Measurements from ENCODE around the gene MB.

MB gene

DNA sequence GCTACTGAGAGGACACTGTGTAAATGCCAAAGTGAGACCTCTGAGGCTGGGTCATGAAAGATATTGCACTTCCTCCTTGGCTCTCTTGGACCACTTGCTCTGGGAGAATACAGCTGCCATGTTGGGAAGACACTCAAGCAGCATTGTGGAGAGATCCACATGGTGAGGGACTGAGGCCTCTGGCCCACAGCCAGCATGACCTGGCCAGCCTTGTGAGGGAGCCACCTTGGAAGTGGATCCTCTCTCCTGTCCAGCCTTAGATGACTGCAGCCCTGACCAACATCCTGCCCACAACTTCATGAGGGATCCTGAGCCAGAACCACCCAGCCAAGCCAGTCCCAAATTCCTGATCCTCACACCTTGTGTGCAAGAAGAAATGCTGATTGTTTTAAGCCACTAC, 30.4 kb downstream of the MB start:
- Histone ChIP-seq H3K27ac (replicated peaks) (no peak overlapping the region), H3K4me3 (replicated peaks; ENCODE audit: insufficient read depth, low read length) (no peak overlapping the region), H3K27me3 (ENCODE audit: insufficient read depth, poor library complexity, severe bottlenecking) (no peaks in the 10 kb centered on the region)
- TF ChIP-seq, protein P1, sequence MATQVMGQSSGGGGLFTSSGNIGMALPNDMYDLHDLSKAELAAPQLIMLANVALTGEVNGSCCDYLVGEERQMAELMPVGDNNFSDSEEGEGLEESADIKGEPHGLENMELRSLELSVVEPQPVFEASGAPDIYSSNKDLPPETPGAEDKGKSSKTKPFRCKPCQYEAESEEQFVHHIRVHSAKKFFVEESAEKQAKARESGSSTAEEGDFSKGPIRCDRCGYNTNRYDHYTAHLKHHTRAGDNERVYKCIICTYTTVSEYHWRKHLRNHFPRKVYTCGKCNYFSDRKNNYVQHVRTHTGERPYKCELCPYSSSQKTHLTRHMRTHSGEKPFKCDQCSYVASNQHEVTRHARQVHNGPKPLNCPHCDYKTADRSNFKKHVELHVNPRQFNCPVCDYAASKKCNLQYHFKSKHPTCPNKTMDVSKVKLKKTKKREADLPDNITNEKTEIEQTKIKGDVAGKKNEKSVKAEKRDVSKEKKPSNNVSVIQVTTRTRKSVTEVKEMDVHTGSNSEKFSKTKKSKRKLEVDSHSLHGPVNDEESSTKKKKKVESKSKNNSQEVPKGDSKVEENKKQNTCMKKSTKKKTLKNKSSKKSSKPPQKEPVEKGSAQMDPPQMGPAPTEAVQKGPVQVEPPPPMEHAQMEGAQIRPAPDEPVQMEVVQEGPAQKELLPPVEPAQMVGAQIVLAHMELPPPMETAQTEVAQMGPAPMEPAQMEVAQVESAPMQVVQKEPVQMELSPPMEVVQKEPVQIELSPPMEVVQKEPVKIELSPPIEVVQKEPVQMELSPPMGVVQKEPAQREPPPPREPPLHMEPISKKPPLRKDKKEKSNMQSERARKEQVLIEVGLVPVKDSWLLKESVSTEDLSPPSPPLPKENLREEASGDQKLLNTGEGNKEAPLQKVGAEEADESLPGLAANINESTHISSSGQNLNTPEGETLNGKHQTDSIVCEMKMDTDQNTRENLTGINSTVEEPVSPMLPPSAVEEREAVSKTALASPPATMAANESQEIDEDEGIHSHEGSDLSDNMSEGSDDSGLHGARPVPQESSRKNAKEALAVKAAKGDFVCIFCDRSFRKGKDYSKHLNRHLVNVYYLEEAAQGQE (IDR thresholded peaks at IDR 0.05; ENCODE audit: insufficient replicate concordance, low read depth) = no peak
- 0 out of 2 replicates have a peak, but pooled peaks have one; percentile 4 for TF ChIP-seq SPI1 (IDR thresholded peaks at IDR 0.05; ENCODE audit: borderline replicate concordance, low read depth)
- DNase-seq (ENCODE audit: low read depth in 1 of 2, low spot score in 1 of 2) = no peak

DNA sequence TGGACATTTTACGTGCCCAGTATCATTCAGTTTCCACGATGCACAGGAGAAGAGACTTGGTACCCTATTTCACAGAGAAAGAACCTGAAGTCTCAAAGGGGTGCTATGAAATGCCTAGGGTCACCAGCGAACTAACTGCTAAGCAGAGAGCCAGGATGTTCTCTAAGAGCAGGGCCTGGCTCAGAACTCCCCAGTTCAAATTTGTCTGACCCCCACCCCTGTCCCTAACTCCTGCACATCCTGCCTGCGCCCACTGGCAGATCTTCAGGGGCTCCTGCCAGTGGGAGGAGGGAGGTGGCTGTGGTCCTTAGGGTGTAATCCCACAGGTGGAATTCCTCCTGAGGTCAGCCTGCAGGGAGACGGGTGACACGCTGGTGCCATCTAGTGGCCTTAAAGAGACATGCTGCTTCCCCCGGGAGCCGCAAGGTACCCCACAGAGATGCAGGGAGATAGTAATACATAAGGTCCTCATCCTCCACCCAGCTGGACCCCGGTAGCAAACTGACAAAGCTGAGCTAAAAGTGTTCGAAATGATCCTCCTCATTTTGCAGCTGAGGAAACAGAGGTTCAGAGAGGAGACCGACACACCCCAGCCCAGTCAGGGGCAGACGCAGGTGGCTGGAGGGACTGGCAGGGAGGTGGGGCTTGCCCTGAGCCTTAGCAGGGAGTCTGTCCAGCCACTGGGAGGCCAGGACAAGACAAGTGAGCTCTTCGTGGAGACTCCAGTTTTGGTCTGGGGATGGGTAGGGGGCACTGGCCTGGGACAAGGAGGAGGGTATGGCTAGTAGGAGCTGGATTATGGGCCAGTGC, 34.1 kb downstream of the MB start:
- TF ChIP-seq GABPA (IDR thresholded peaks at IDR 0.05; ENCODE audit: low read depth) = no peak
- TF ChIP-seq, protein P2, sequence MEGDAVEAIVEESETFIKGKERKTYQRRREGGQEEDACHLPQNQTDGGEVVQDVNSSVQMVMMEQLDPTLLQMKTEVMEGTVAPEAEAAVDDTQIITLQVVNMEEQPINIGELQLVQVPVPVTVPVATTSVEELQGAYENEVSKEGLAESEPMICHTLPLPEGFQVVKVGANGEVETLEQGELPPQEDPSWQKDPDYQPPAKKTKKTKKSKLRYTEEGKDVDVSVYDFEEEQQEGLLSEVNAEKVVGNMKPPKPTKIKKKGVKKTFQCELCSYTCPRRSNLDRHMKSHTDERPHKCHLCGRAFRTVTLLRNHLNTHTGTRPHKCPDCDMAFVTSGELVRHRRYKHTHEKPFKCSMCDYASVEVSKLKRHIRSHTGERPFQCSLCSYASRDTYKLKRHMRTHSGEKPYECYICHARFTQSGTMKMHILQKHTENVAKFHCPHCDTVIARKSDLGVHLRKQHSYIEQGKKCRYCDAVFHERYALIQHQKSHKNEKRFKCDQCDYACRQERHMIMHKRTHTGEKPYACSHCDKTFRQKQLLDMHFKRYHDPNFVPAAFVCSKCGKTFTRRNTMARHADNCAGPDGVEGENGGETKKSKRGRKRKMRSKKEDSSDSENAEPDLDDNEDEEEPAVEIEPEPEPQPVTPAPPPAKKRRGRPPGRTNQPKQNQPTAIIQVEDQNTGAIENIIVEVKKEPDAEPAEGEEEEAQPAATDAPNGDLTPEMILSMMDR (IDR thresholded peaks at IDR 0.05; ENCODE audit: insufficient read depth, low read length) = peak; percentile 89
- Histone ChIP-seq H3K4me3 (replicated peaks; ENCODE audit: insufficient read depth, low read length) (no peak overlapping the region), H3K27ac (replicated peaks) (no peak overlapping the region), H3K27me3 (ENCODE audit: insufficient read depth, poor library complexity, severe bottlenecking) (no peaks in the 10 kb centered on the region)
- DNase-seq (ENCODE audit: low read depth in 1 of 2, low spot score in 1 of 2) = peak; percentile 43 to 53

DNA sequence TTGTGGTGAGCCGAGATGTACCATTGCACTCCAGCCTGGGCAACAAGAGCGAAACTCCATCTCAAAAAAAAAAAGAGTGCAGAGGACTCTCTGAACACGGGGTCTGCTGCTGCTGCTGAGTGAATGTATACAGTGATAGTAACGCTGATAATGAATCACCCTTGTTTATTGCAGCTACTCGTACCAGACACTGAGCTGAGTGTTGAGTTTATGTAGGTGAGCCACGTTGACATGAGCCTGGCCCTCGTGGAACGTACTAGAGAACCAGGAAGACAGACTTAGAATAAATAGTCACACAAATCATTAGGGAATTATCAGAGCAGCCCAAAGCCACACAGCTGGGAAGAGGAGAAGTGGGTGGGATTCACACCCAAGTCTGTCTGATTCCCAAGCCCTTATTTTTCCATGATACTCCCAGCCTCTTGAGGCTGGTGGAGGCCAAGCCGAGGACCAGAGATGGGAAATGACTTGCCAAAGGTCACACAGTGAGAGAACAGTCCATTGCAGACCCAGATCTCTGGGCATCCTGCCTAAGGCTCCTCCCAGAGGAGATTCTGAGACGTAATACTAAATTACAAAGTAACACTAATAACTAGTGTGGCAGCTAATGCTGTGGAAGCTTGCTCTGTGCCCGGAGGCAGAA, 34.8 kb downstream of the MB start:
- TF ChIP-seq SPI1 (IDR thresholded peaks at IDR 0.05; ENCODE audit: borderline replicate concordance, low read depth) (no peak), GABPA (IDR thresholded peaks at IDR 0.05; ENCODE audit: low read depth) (no peak), POLR2AphosphoS5 (IDR thresholded peaks at IDR 0.05; ENCODE audit: low read depth) (no peak)
- TF ChIP-seq, protein P1 (IDR thresholded peaks at IDR 0.05; ENCODE audit: insufficient replicate concordance, low read depth) = no peak
- TF ChIP-seq, protein P2 (IDR thresholded peaks at IDR 0.05; ENCODE audit: insufficient read depth, low read length) = no peak
- H3K4me3 ChIP-seq (replicated peaks; ENCODE audit: insufficient read depth, low read length) = no peak overlapping the region
- no peak overlapping the region for H3K27ac ChIP-seq (replicated peaks)
- DNase-seq (ENCODE audit: low read depth in 1 of 2, low spot score in 1 of 2) = no peak
- H3K27me3 ChIP-seq (ENCODE audit: insufficient read depth, poor library complexity, severe bottlenecking) = no peaks in the 10 kb centered on the region

DNA sequence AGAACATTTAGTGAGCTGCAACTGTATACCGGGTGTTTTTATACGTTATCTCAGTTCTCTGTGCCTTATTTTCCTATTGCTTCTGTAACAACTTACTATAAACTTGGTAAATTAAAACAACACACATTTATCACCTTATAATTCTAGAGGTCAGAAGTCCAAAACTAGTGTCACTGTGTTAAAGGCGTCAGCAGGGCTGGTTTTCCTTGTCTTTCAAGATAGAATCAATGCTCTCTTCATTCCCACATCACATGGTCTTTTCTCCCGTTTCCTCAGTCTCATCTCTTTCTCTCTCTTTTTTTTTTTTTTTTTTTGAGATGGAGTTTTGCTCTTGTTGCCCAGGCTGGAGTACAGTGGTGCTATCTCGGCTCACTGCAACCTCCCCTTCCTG, 36.1 kb downstream of the MB start:
- Histone ChIP-seq H3K4me3 (replicated peaks; ENCODE audit: insufficient read depth, low read length) (no peak overlapping the region), H3K27ac (replicated peaks) (no peak overlapping the region), H3K27me3 (ENCODE audit: insufficient read depth, poor library complexity, severe bottlenecking) (no peaks in the 10 kb centered on the region)
- TF ChIP-seq, protein P1 (IDR thresholded peaks at IDR 0.05; ENCODE audit: insufficient replicate concordance, low read depth) = no peak
- TF ChIP-seq SPI1 (IDR thresholded peaks at IDR 0.05; ENCODE audit: borderline replicate concordance, low read depth) = no peak
- no peak for TF ChIP-seq GABPA (IDR thresholded peaks at IDR 0.05; ENCODE audit: low read depth)
- no peak for TF ChIP-seq POLR2AphosphoS5 (IDR thresholded peaks at IDR 0.05; ENCODE audit: low read depth)
- TF ChIP-seq, protein P2 (IDR thresholded peaks at IDR 0.05; ENCODE audit: insufficient read depth, low read length) = no peak
- DNase-seq (ENCODE audit: low read depth in 1 of 2, low spot score in 1 of 2) = no peak
